HK-2 (cell line): ENCODE results near the gene SNTN.
"Not testable (repeated sequence)": the region's sequence is repeated elsewhere in the genome, so short reads cannot be mapped to it uniquely, and the experiment has no call there.

Experiments
- DNase-seq: peaks from one replicate; pipeline ENCODE4 v3.0.0-alpha.2; 2018; ENCODE audit not compliant: unreplicated experiment

SNTN gene

DNA sequence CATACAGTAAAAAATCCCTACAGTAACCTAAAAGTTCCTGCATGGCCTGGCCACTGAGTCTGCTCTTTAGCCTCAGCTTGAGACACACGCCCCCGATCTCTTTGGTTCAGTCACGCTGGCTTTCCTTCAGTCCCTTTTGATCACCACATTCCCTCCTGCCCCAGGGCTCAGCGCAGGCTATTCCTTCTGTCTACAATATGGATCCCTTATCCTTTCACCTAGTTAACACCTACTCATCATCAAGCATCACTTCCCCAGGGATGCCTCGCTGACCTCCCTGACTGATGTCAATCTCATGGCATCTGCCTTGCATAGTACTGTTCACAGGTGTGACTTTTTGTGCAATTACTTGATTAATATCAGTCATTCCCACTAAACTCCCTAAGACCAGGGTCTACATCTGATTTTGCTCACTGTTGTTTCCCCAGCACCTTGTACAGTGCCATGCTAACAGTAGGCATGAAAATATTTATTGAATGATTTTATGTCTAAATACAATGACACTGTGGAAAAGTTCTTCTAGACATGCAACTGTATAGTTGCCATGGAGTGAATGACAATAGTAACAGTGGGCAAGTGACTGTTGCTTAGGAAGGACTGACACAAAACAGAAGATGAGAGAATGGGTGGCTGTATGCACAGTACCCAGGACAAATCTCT lies at the start of gene SNTN:
TSS of gene SNTN (plus strand) at position 610 of the 660 bp plus-strand sequence. CDS start at position 623, 13 bp downstream.
- DNase-seq = no peak

DNA sequence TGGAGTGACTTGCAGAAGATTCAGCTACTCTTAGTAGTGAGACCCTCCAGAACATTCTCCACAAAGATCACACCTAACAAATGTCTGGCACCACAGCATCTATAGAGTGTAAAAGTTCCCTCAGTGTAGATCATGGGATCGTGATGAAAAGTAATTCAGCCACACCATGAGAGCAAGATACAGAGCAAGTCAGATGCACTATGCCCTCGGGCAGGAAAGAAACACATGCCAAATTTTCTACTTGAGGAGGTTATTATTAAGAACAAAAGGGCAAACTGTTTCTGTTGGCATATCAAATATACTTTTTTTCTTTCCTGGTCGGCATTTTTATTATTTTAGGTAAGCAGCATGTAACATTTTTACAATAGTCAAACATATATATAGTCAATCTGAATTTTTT lies 44.8 kb upstream of the SNTN start:
- no peak for DNase-seq

DNA sequence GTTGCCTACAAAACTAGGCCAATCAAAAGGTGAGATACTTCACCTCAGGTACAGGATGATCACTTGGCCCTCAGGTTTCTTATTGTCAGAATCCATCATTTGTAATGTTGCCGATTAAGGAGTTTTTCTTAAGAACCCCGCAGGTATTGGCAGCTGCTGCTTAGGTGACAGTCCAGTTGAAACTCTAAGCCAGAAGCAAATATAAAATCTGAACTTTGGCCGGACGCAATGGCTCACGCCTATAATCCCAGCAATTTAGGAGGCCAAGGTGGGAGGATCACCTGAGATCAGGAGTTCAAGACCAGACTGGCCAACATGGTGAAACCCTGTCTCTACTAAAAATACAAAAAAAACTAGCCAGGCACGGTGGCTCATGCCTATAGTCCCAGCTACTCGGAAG lies 43.1 kb upstream of the SNTN start:
- no peak for DNase-seq

DNA sequence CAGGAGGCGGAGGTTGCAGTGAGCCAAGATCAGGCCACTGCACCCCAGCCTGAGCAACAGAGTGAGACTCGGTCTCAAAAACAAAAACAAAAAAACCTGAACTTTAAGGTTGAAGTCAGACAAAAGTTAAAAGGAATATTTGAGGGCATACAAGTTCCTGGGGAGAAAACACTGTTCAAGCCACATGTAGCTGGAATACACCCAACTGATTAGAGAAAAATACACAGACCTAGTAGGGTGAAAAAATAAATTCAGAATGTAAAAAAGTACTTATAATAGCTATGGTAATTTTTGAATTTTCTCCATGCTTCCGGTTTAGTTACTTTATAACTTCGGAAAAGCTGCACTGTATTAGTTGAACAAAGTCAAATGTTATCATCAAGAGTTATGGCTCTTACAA lies 42.6 kb upstream of the SNTN start:
- no peak for DNase-seq

DNA sequence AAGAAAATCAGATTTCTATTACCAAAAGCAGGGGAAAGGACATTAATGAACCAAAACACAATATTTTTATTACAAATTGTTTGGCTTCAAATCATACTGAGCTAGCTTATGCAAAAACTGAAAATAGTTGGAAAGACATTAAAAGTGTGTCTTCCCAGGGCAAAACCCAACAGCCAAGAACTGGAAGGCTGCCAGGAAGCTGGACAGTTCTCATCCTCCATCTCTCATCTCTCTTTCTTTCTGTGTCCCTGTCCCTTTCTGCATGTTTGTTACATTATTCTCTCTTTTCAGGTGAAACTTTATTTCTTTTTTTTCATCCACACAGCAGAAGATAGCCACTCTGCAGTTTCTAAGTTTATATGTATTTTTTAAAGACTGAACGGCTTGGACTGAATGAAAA lies 41.1 kb upstream of the SNTN start:
- DNase-seq = no peak

DNA sequence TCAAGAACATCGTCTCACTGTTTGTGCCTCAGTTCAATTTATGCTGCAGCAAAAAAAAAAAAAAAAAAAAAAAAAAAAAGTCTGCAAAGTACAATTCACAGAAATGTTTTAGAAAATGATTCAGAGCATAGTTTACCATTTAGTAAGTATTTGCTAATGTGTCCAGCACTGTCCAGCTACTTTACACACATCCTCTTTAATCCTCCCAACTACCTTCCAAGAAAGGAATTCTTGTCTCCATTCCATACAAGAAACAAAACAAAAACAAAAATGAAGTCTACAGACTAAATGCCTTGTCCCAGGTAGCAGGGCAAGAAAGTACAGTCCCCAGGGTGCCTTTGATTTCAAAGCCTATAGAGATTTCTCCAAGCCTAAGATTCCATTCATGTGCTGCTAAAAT lies 38.9 kb upstream of the SNTN start:
- no peak for DNase-seq

DNA sequence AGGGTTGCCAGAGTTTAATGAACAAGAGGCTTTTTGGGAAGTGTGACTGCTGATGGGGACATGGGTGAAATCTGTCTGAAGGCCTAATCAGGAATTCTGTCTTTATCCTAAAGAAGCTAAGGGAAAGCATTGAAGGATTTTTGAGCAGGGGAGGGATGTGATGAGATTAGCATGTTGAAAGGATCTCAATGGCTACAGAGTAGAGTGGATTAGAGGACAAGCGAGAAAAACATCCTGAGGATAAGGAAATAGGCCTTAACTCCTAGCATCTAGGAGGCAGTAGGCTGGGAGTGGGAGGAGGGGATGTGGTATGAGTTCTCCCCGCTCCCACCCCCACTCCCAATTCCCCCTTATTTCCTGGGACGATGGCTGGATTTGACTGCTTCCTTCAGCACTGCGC lies 35.1 kb upstream of the SNTN start:
- DNase-seq = no peak

DNA sequence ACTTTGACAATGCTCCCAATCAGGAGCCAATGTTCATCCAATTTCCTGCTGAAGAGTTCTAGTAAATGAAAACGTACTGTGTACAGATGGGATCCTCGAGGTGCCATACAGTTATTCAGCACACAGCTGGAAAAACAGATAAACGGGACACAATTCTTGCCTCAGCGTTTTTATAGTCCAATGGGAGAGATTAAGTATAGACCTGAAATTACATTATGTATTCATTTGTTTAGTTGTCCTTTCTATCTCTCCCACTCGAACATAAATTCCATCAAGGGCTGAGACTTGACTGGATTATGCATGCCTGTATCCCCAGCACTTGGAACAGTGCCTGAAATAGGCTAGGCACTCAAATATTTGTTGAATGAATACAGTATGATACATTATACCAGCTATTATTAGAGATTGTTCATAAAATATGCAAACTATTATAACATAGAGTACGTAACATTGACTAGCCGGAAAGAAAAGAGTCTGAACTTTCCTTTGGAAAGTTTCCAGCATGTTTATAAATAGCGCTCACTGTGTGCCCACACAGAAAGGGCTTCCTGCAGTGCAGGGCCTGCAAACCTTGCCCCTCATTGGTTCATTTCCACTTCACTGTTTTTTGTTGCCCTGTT lies 27.4 kb upstream of the SNTN start:
- DNase-seq = no peak

DNA sequence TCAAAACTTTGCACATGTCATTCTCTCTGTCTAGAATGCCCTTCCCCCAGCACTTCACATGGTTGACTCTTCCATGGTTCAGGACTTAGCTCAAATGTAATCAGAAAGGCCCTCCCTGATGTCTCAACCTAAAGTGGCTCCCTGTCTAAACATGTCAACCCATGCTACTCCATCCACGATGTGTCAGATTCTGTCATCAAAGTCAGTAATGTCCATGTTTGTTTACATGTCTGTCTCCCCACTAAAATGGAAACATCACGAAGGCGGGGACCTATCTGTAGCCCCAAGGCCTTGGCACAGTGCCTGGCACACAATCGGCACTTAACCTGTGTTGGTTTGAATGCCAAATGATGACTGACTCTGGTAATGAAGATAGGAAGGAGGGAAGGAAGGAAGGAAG lies 20.8 kb upstream of the SNTN start:
- no peak for DNase-seq

DNA sequence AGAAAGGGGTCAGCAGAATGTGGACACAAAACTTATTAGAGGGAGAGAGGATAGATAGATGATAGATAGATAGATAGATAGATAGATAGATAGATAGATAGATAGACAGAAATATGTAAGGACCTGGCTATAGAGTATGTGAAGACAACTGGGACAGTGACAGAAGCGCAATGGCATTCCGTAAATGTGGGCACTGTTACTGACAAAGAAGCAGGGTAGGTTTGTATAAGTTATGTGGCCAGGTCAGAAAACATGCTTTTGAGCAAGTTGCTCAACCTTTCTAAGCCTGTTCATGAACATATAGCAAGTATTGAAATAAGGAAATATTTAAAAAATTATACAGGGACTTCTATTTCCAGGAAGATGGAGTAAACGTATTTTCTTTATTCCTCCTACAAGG lies 17.3 kb upstream of the SNTN start:
- no peak for DNase-seq

DNA sequence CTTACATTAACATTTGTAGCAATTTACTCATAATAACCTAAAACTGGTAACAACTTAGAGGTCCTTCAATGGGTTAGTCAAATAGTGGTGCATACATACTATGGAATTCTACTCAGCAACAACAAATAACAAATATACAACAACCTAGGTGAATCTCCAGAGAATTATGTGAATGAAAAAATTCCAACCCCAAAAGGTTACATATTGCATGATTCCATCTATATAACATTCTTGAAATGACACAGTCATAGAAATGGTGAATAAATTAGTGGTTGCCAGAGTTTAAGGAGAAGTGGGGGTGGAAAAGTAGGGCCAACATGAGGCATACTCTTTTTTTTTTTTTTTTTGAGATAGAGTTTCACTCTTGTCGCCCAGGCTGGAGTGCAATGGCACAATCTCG lies 12.7 kb upstream of the SNTN start:
- no peak for DNase-seq

DNA sequence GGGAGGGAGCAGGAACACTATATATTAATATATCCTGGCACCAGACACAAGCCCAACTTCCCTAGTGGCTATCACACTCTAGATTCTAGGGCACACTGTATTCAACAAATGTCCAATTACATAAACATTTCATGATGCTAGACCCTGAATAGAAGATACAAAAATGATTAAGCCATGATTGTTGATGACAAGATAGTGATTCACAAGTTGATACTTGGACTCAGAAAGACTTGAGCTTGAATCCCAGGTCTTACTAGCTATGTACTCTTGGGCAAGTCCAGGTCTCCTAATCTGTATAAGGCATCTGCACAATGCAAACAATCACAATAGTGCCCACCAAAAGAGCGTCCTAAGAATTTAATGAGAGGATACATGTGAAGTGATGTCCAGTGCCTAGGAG lies 10.0 kb upstream of the SNTN start:
- DNase-seq = no peak

DNA sequence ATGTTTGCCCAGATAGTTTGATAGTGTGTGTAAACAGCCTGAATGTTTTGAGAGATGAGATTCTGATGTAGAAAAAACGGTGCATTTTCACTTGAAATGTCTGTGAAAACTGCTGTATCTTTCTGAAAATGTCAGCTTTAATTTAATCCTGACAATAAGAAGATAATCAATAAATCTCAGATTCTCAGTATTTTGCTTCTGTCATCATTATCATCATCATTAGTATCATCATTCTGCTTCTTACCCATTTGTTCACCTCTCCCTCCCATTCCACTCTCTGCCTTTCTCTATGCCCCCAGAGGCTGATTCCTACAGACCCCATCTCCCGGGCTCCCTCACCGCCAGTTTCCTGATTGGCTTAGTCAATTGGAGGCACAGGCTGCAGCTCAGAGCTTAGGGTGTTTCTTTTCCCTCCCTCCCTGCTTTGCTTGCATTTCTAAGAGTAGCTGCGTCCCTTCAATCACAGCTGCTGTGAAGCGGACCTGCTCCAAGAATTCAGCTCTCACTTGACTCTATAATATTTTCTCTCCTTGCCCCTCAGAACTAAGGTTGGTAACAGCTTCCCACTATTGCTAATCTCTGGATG lies 8.2 kb upstream of the SNTN start:
- no peak for DNase-seq

DNA sequence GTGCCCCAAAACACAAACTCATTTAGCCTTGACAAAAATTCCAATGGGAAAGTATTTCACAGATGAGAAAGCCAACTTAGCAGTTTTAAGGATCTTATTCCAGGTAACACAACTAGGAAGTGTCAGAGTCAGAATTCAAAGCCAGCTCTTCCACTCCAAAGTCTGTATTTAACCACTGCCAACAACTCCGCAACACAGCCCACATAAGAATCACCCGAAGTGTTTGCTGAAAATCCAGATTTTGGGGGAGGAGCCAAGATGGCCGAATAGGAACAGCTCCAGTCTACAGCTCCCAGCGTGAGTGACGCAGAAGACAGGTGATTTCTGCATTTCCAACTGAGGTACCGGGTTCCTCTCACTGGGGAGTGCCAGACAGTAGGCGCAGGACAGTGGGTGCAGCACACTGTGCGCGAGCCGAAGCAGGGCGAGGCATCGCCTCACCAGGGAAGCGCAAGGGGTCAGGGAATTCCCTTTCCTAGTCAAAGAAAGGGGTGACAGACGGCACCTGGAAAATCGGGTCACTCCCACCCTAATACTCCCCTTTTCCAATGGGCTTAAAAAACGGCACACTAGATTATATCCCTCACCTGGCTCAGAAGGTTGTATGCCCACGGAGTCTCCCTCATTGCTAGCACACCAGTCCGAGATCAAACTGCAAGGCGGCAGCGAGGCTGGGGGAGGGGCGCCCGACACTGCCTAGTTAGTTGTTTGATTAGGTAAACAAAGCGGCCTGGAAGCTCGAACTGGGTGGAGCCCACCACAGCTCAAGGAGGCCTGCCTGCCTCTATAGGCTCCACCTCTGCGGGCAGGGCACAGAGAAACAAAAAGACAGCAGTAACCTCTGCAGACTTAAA lies 7.3 kb upstream of the SNTN start:
- not testable (repeated sequence) for DNase-seq

DNA sequence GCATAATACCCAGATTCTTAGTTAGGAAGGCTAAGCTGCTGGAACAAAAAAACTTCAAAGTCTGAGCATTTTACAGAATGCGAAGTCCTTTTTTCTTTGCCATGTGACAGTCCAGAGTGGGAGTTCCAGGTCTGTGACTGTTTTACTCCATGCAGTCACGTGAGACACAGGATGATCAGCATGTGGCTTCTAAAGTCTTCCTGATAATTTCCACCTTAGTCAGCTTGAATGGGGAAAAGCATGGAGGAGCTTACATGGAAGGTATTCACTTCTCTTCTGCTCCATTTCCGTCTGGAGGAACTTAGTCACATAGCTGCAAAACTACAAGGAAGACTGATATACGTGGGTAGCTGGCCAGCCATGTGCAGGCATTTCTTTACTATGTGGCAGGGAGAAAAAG lies 1.7 kb downstream of the SNTN start:
- no peak for DNase-seq

DNA sequence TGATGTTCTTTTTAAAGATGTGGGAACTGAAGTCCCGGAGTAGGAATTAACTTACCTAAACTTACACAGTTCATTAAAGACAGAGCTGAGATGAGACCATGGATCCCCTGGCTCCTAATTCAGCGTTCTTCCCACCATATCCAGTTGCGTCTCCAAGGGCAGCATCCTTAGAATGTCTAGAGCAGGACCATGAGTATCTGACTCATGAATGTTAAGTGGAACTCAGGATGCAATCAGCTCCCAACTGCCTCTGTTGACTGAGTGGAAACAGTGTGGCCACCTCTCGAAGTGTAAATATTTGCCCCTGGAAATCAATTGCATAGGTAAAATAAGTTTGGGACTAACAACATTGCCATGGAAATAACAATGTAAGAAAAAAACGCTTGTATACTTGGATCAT lies 2.5 kb downstream of the SNTN start:
- no peak for DNase-seq

DNA sequence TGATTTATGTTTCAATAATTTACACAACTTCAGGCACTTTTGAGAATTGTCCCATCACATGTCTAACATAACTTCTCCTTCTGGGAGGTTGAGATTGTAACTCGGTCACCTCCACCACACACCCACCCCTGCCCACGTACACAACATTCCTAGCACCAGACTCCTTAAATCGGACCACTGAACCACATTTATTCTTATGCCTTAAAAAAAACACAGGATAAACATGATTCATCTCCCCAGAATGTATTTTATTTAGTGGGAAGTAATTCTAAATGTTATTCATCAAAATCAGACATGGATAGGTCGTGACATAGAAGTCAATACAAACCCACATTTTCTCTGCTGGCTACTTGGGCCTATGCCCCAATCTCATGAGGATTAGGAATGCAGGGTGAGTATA lies 3.0 kb downstream of the SNTN start:
- peak; percentile 4 for DNase-seq

DNA sequence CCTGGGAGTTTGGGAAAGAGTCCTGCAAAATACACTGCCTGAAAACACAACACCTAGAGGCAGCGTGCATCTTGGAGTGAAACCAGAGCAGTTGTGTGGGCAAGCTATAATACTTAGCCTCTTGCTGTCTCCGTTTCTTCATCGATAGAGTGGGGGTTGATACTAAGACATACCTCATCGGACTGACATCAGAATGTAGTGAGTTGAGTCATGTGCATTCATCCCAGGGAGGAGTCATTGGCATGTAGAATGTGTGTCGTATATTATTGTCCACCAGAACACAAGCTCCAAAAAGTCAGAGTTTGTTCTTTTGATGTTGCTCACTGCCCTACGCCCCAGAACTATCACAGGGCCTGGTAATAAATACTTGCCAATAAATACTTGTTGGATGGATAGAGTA lies 4.3 kb downstream of the SNTN start:
- DNase-seq = no peak

DNA sequence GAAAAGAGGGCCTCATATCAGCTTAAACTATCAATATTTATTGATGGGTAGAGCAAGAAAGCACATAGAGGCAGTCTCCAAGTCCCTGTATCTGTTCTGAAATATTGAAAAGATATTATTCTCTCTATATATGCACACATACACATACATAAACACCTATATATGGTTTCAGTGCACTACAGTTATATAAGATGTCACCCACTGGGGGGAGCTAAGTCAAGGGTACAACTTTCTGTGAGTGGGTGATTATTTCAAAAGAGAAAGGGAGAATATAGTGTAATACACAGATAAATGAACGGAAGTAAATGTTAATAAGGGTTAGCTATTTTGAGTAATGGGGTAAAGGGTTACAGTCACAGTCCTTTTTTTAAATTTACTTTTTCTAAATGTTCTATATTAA lies 8.8 kb downstream of the SNTN start:
- no peak for DNase-seq

DNA sequence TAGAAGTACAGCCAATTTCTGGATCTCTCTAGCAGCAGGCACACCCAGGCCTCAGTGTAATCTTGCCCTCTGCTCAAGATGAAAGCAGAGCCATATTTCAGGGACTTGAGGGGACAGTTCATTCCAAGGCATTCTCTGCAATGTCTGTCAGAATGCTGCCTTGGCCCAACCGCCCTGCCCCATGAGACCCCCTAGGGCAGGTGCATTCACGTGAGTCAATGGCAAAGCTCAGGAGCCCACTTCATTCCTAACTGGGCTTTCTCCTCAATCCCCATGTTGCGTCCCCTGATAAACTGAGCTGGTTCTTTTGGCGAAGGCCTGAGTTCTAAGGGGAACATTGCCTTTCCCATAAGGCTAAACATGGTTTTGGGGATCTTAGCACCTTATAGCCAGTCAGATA lies 9.5 kb downstream of the SNTN start:
- no peak for DNase-seq

DNA sequence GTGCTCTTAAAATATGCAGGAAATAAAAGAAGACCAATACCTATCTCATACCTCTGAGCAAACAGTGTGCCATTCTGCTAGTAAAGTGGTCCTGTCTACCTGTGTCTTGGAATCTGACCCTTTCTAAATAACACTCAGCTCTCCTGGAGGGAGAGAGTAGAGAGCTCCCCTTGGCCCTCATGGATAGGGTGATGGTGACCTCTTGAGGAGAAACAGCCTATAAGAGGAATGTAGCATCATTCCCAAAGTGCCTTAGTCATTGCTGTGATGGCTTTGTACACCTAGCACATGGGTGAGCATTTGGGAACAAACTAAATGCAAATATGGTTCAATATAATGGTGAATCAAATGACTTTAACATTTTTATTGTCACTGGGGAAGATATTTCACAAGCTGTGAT lies 10.0 kb downstream of the SNTN start:
- no peak for DNase-seq

DNA sequence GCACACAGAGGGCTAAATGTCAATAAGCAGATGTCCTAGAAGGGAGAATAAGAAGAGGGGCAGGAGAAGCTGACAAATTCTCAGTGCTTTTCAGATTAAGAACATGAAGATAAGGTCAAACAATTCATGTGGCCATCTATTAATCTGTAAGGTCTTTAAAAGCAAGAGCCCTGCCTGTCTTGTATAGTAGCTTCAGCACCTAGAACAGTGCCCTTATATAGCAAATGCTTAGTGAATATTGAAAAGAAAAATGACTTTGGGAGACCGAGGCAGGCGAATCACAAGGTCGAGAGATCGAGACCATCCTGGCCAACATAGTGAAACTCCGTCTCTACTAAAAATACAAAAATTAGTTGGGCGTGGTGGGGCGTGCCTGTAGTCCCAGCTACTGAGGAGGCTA lies 18.1 kb downstream of the SNTN start:
- DNase-seq = no peak

DNA sequence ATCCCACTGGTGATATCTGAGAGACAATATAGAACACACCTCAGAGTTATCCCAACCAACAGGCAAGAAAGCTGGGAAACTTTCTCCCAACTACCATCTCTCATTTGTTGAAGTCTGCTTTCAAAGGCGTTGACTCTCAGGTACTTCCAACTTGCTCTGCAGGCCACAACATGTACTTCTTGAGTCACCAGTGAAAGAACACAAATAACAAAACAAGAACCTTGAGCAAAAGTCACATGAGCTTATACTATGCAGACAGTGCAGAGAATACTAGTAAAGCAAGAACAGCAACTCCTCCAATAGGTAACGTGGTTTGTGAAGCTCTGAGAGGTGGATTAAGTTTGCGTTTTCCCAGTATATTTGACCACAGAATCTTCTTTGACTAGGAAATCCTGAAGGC lies 20.6 kb downstream of the SNTN start:
- no peak for DNase-seq
